Measurements from ENCODE around the gene PDE4B.
"Not testable (repeated sequence)": the region's sequence is repeated elsewhere in the genome, so short reads cannot be mapped to it uniquely, and the experiment has no call there.

The PDE4B gene

GRCh38 chr1:66050633-66051032, 257.9 kb downstream of the PDE4B start:
- DNase-seq (ENCODE audit: low read depth, low spot score): no peak

GRCh38 chr1:66055092-66055491, 262.4 kb downstream of the PDE4B start:
- no peak for DNase-seq (ENCODE audit: low read depth, low spot score)

DNA sequence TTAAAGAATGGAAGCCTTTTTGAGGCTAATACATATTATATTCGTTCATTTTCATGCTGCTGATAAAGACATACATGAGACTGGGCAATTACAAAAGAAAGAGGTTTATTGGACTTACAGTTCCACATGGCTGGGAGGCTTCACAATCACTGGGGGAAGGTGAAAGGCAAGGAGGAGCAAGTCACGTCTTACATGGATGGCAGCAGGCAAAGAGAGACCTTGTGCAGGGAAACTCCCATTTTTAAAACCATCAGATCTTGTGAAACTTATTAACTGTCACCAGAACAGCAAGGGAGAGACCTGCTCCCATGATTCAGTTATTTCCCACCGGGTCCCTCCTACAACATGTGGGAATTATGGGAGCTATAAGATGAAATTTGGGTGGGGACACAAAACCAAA, 264.8 kb downstream of the PDE4B start:
- DNase-seq (ENCODE audit: low read depth, low spot score): not testable (repeated sequence)

DNA sequence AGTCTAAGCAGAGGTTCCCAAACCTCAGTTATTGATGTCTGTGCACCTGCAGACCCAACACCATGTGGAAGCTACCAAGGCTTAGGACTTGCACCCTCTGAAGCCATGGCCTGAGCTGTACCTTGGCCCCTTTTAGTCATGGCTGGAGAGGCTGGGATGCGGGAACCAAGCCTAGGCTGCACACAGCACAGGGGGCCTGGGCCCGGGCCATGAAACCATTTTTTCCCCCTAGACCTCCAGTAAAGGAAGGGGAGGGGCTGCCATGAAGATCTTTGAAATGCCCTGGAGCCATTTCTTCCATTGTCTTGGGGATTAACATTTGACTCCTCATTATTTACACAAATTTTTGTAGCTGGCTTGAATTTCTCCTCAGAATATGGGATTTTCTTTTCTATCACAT, 265.9 kb downstream of the PDE4B start:
- no peak for DNase-seq (ENCODE audit: low read depth, low spot score)

DNA sequence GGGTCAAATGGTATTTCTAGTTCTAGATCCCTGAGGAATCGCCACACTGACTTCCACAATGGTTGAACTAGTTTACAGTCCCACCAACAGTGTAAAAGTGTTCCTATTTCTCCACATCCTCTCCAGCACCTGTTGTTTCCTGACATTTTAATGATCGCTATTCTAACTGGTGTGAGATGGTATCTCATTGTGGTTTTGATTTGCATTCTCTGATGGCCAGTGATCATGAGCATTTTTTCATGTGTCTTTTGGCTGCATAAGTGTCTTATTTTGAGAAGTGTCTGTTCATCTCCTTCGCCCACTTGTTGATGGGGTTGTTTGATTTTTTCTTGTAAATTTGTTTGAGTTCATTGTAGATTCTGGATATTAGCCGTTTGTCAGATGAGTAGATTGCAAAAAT, 274.5 kb downstream of the PDE4B start:
- DNase-seq (ENCODE audit: low read depth, low spot score): not testable (repeated sequence)

GRCh38 chr1:66069976-66070876, 277.5 kb downstream of the PDE4B start:
- DNase-seq (ENCODE audit: low read depth, low spot score): no peak

DNA sequence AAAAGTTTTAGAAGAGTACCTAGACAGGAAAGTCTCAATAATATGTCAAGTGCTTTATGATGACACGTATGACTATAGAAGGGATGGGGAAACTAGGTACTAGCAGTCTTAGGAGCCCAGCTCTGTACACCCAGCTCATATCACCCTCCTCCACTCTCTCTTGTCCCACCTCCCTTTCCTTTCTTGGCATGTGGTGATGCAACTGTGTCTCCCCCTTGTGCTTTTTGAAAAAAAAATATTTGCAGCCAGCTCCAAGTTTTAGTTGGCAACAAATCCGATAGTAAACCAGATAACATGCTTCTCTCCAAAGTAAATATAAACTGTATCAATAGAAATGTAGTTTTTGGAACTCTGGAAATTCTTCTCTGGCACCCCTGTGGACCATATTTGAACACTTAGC, 280.7 kb downstream of the PDE4B start:
- no peak for DNase-seq (ENCODE audit: low read depth, low spot score)

DNA sequence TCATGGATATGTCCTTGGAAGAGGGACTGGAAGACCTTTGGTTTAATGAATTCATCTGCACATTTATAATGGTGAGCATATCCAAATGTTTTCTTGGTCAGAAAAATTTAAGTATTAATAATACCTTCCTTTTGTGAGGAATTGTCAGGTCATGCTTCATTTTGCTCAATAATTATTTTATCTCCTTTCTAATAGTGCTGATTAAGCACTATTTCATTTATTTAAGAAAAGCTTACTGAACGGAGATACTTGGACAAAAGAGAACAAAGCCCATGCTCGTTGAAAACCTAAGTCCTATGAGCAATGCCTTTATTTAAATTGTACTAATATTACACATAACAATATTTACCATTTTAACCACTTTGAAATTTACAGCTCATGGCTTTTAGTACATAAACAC, 281.5 kb downstream of the PDE4B start:
- no peak for DNase-seq (ENCODE audit: low read depth, low spot score)

DNA sequence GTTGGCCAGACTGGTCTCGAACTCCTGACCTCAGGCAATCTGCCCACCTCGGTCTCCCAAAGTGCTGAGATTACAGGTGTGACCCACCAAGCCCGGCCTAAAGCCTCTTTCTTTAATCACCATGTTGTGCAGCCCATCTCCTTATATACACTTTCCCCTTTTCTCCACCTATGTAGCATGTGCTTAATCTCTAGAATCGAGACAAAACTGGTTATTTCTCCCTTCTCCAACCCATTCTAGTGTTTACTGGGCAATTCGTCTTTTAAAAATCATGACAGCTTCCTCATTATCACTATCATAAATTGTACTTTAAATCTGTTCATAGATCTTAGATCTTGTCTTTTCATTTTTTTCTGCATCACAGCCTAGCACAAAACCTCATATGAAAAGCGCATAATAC, 285.7 kb downstream of the PDE4B start:
- no peak for DNase-seq (ENCODE audit: low read depth, low spot score)

GRCh38 chr1:66083003-66083402, 290.3 kb downstream of the PDE4B start:
- no peak for DNase-seq (ENCODE audit: low read depth, low spot score)

DNA sequence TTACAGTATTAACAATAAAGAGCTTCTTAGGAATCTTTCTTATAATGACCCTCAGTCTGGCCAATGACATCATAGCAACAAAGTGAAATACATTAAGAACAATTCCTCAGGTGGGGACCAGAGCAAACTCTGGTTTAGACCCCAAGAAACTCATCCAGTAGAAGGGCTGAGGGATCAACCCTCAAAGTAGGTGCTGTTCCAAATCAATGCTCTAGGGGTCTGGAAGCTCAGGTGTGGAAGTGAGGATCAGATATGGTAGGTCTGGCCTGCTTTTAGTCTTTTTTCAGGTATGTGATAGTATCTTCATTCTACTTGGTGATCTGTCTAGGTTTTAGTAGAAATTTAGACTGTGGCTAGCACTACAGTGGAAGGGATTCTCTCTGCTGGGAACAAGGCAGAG, 291.7 kb downstream of the PDE4B start:
- DNase-seq (ENCODE audit: low read depth, low spot score): no peak

DNA sequence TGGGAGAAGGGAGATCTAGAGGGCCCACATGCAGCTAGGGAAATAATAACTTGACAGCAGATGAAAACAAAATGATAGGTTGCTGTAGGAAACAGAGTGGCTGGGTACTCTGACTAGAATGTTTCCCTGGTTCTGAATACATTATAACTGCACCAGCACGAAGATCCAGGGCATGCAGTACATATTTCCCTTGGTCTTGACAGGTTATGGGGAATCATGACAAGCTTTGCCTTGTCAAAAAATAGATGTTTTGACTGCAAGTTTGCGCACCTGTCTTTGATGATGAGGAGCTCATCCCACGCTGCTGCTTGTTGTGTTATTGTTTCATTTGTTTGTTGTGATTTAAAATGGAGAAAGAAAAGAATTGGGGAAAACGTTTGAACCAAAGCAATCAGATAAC, 292.9 kb downstream of the PDE4B start:
- DNase-seq (ENCODE audit: low read depth, low spot score): no peak

DNA sequence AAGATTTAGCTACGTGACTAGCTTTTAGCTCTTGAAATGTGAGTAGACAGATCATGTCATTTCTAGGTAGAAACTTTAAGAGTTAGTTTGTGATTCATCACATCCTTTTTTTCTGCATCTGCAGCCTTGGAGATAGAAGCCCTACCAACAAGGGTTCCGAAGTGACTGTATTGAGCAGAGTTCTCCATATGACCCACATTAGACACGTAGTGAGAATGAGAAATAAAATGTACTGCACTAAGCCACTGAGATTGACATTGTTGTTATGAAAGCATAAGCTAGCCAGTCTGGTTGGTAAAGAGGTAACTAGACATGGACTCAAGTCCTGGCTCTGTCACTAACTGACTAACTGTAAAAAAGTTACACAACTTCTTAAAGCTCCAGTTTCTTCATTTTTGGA, 296.1 kb downstream of the PDE4B start:
- DNase-seq (ENCODE audit: low read depth, low spot score): no peak

GRCh38 chr1:66090859-66091457, 298.3 kb downstream of the PDE4B start:
- no peak for DNase-seq (ENCODE audit: low read depth, low spot score)

- no peak for DNase-seq (ENCODE audit: low read depth, low spot score)
Measured at GRCh38 chr1:66095190-66095589, 302.5 kb downstream of the PDE4B start.

- DNase-seq (ENCODE audit: low read depth, low spot score): not testable (repeated sequence)
Measured at GRCh38 chr1:66100959-66101358, 308.3 kb downstream of the PDE4B start.

- DNase-seq (ENCODE audit: low read depth, low spot score): not testable (repeated sequence)
Measured at GRCh38 chr1:66104076-66104475, 311.4 kb downstream of the PDE4B start.

- no peak for DNase-seq (ENCODE audit: low read depth, low spot score)
Measured at GRCh38 chr1:66108624-66109023, 315.9 kb downstream of the PDE4B start.

DNA sequence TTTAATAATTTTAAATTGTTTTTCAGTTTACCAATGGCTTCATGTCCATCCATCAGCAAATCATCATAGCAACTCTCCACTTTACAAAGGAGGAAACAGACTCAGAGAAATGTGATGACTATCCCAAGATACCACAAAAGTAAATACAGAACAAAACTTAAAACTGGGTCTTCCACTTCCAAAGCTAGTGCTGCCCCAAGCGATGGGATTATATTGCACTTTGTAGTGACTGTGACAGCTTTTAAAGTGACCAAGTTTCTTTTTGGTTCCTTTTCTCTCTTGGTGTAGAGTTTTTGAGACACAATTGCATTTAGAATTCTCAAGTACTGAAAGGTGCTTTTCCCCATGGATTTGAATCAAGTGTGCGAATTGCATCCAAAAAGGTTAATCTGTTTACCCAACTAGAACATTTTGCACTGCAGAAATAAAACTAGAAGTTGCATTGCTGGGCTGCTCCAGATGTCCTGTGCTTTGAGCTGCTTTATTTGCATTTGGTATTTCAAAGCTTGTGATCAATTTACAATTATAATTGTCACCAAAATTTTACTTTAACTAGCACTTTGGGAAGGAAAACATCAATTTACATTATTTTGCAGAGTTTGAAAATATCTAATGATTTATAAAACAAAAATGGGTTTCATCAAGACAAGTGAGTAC, 320.2 kb downstream of the PDE4B start:
- DNase-seq (ENCODE audit: low read depth, low spot score): no peak

DNA sequence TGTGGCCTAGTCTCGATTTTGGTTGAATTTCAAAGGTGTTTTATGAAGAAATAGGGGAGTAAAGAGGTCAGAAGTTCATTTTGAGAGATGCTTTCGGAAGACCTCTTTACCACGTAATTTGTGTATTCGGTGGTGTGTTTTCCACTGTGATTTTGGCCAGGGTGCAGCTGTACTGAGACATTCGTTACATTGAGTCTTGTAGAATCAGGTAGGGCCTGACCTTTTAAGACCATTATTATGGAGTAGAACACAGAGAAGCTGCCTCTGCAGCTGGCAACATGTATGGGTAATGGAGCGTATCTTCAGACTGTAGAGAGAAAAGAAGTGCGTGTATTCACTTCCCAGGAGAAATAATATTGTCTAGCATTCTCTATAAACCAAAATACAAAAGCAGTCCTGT, 326.5 kb downstream of the PDE4B start:
- no peak for DNase-seq (ENCODE audit: low read depth, low spot score)

GRCh38 chr1:66124670-66125069, 332.0 kb downstream of the PDE4B start:
- DNase-seq (ENCODE audit: low read depth, low spot score): no peak

GRCh38 chr1:66128641-66129040, 335.9 kb downstream of the PDE4B start:
- DNase-seq (ENCODE audit: low read depth, low spot score): not testable (repeated sequence)

DNA sequence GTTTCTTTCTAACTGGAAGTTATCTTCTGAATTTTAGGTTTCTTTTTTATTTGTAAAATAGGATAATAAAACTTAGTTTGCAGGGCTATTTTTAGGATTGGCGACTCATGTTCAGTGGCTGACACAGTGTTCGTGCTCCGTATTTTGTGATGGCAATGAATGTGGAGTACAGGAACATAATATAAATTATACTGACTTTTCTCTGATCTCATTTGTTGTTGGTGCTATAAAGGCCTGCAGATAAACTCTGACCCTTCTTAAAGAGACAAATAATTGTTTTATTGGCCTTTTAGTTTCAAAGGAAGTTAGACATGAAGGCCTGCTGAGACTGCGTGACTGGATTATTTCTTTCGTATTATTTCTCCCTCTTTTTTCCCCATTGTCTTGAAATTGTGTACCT, 339.6 kb downstream of the PDE4B start:
- DNase-seq (ENCODE audit: low read depth, low spot score): no peak

Data from brain pericyte (primary cell).